ENCODE results near the gene STAT5A. TPM values are rescaled to one million over a fixed set of nuclear protein-coding genes. Genes with fewer than 3 reads are reported as not detected.
"Not testable (repeated sequence)": the region's sequence is repeated elsewhere in the genome, so short reads cannot be mapped to it uniquely, and the experiment has no call there.

STAT5A gene
- total RNA-seq, 1 experiment from 2014 or later, result 0.91 TPM

GRCh38 chr17:42245183-42245582, 43.1 kb upstream of the STAT5A start:
- DNase-seq (ENCODE audit: low read depth, low spot score); POLR2A ChIA-PET; H4K20me1 ChIP-seq (ENCODE audit: insufficient read depth); H3K4me2 ChIP-seq (ENCODE audit: low read length); H3K4me1 ChIP-seq (ENCODE audit: control insufficient read depth in 1 of 2, insufficient read depth in 2 of 2, low read length in 2 of 2); H3K79me2 ChIP-seq (ENCODE audit: insufficient read depth, low read length); CTCF ChIA-PET; H3K9me2 ChIP-seq (ENCODE audit: insufficient read depth); intact Hi-C loops (cut with micrococcal nuclease); H2AFZ ChIP-seq (ENCODE audit: low read depth, low read length, poor library complexity, severe bottlenecking); RAD21 ChIA-PET (ENCODE audit: low non-redundant PET in 1 of 2, low total read pairs in 2 of 2, uncharacterized antibody in 2 of 2, unreplicated experiment in 2 of 2); H3K27me3 ChIP-seq (ENCODE audit: insufficient read depth, low read length); BruUV-seq (replicated peaks); H3K9ac ChIP-seq (ENCODE audit: low read length); H3K4me3 ChIP-seq (replicated peaks in 1 of 2; ENCODE audit: low read depth in 1 of 2, low read length in 2 of 2); ATAC-seq; H3K27ac ChIP-seq (ENCODE audit: low read depth, low read length); H3K9me3 ChIP-seq (ENCODE audit: control insufficient read depth in 1 of 2, insufficient read depth in 1 of 2, low read depth in 1 of 2, low read length in 2 of 2); H3K36me3 ChIP-seq (ENCODE audit: control insufficient read depth in 1 of 2, insufficient read depth in 2 of 2, low read length in 2 of 2): not testable (repeated sequence)

DNA sequence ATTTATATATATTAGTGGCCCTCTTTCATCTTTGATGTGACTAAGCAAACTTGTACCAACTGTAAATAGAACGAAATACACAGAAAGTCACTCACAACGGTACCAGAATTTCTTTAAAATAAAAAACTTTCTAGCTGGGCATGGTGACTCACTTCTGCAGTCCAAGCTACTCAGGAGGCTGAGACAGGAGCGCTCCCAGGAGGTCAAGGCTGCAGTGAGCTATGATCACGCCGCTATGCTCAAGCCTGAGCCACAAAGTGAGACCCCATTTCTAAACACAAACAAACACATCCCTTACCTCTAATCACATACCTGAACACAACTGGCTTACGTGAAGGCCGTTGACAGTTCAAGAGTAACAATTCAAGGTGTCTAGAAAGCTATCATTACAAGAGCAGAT, 41.8 kb upstream of the STAT5A start:
- Histone ChIP-seq H3K4me3 (replicated peaks in 1 of 2; ENCODE audit: low read depth in 1 of 2, low read length in 2 of 2) (no peak overlapping the region), H3K9ac (ENCODE audit: low read length) (no peak overlapping the region), H2AFZ (ENCODE audit: low read depth, low read length, poor library complexity, severe bottlenecking) (no peak overlapping the region), H3K27me3 (ENCODE audit: insufficient read depth, low read length) (no peaks in the 10 kb centered on the region), H3K79me2 (ENCODE audit: insufficient read depth, low read length) (no peaks in the 10 kb centered on the region), H3K9me3 (ENCODE audit: control insufficient read depth in 1 of 2, insufficient read depth in 1 of 2, low read depth in 1 of 2, low read length in 2 of 2) (no peaks in the 10 kb centered on the region), H3K9me2 (ENCODE audit: insufficient read depth) (no peaks in the 10 kb centered on the region), H3K27ac (ENCODE audit: low read depth, low read length) (no peak overlapping the region), H3K4me2 (ENCODE audit: low read length) (no peak overlapping the region), H3K4me1 (ENCODE audit: control insufficient read depth in 1 of 2, insufficient read depth in 2 of 2, low read length in 2 of 2) (0 out of 4 replicates have a peak, but pooled peaks cover 0 to 3% of the 10 kb centered on the region in 2 experiments), H4K20me1 (ENCODE audit: insufficient read depth) (no peaks in the 10 kb centered on the region), H3K36me3 (ENCODE audit: control insufficient read depth in 1 of 2, insufficient read depth in 2 of 2, low read length in 2 of 2) (no peaks in the 10 kb centered on the region)
- DNase-seq (ENCODE audit: low read depth, low spot score) (no peak), ATAC-seq (no peak)
- no TSS peak for BruUV-seq (replicated peaks)
- ChIA-PET CTCF (no interaction called here), RAD21 (ENCODE audit: low non-redundant PET in 1 of 2, low total read pairs in 2 of 2, uncharacterized antibody in 2 of 2, unreplicated experiment in 2 of 2) (no interaction called here), POLR2A (no interaction called here)
- intact Hi-C loops (cut with micrococcal nuclease), result no loop called here
- TF ChIP-seq, protein P1, sequence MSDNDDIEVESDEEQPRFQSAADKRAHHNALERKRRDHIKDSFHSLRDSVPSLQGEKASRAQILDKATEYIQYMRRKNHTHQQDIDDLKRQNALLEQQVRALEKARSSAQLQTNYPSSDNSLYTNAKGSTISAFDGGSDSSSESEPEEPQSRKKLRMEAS (IDR thresholded peaks at IDR 0.05), result no peak
- TF ChIP-seq FOSL1 (IDR thresholded peaks at IDR 0.05; ENCODE audit: low read depth) (no peak), TCF7L2 (IDR thresholded peaks at IDR 0.05; ENCODE audit: borderline replicate concordance, extremely low read depth, insufficient read depth, insufficient read length) (no peak), SIN3A (IDR thresholded peaks at IDR 0.05; ENCODE audit: low read depth) (no peak), EGR1 (IDR thresholded peaks at IDR 0.05; ENCODE audit: low read depth) (no peak), CEBPB (IDR thresholded peaks at IDR 0.05; ENCODE audit: low read depth) (no peak), SRF (IDR thresholded peaks at IDR 0.05; ENCODE audit: low read depth) (no peak), ZFX (IDR thresholded peaks at IDR 0.05) (no peak), YY1 (IDR thresholded peaks at IDR 0.05; ENCODE audit: extremely low read depth, insufficient replicate concordance, low read depth, low read length) (no peak), ELF1 (IDR thresholded peaks at IDR 0.05; ENCODE audit: borderline replicate concordance, low read depth) (no peak), POLR2A (IDR thresholded peaks at IDR 0.05; ENCODE audit: borderline replicate concordance, extremely low read depth, insufficient read depth, insufficient read length) (no peak), ZNF274 (IDR thresholded peaks at IDR 0.05; ENCODE audit: low read depth, low read length) (no peak), CTCF (IDR thresholded peaks at IDR 0.05 in 2 of 3, conservative IDR thresholded peaks at IDR 0.05 in 1 of 3; ENCODE audit: borderline replicate concordance in 1 of 3, insufficient read depth in 1 of 3, low read depth in 2 of 3, low read length in 2 of 3) (no peak), CBX3 (IDR thresholded peaks at IDR 0.05; ENCODE audit: low read depth) (no peak), SP1 (IDR thresholded peaks at IDR 0.05; ENCODE audit: low read depth) (no peak), EZH2phosphoT487 (IDR thresholded peaks at IDR 0.05; ENCODE audit: borderline replicate concordance) (no peak)
- TF ChIP-seq, protein P2, sequence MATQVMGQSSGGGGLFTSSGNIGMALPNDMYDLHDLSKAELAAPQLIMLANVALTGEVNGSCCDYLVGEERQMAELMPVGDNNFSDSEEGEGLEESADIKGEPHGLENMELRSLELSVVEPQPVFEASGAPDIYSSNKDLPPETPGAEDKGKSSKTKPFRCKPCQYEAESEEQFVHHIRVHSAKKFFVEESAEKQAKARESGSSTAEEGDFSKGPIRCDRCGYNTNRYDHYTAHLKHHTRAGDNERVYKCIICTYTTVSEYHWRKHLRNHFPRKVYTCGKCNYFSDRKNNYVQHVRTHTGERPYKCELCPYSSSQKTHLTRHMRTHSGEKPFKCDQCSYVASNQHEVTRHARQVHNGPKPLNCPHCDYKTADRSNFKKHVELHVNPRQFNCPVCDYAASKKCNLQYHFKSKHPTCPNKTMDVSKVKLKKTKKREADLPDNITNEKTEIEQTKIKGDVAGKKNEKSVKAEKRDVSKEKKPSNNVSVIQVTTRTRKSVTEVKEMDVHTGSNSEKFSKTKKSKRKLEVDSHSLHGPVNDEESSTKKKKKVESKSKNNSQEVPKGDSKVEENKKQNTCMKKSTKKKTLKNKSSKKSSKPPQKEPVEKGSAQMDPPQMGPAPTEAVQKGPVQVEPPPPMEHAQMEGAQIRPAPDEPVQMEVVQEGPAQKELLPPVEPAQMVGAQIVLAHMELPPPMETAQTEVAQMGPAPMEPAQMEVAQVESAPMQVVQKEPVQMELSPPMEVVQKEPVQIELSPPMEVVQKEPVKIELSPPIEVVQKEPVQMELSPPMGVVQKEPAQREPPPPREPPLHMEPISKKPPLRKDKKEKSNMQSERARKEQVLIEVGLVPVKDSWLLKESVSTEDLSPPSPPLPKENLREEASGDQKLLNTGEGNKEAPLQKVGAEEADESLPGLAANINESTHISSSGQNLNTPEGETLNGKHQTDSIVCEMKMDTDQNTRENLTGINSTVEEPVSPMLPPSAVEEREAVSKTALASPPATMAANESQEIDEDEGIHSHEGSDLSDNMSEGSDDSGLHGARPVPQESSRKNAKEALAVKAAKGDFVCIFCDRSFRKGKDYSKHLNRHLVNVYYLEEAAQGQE (IDR thresholded peaks at IDR 0.05; ENCODE audit: low read depth), result no peak
